Activated CD4-positive, alpha-beta T cell treated with anti-CD3 and anti-CD28 coated beads for 36 hours (primary cell): ENCODE data around the gene ADAM23. TPM values are rescaled to one million over a fixed set of nuclear protein-coding genes. Genes with fewer than 3 reads are reported as not detected.
"Not testable (repeated sequence)": the region's sequence is repeated elsewhere in the genome, so short reads cannot be mapped to it uniquely, and the experiment has no call there.

Experiments
- ATAC-seq: fragments of 200-7000 bp; cut with Tn5 transposase; one replicate; pipeline ENCODE4 v1.10.0; 2021; ENCODE audit warnings: mild to moderate bottlenecking, moderate library complexity
- CTCF ChIA-PET: fragments of 350-600 bp; sonication (Branson Sonifier 250); formaldehyde crosslinking; loops from one replicate; lab custom pipeline; 2021; ENCODE audit warnings: antibody characterized with exemption; lab: Charles Lee
- POLR2A ChIA-PET: fragments of 350-600 bp; sonication (Branson Sonifier 250); formaldehyde crosslinking; loops from one replicate; lab custom pipeline; 2021; ENCODE audit warnings: antibody characterized with exemption, inconsistent platforms; lab: Charles Lee
- DNase-seq: peaks from one replicate; pipeline ENCODE4 v3.0.0-alpha.2; 2020
- H3K27ac Mint-ChIP-seq: one replicate; pipeline ENCODE4 v1.8.0; 2021; ENCODE audit warnings: mixed read lengths
- H3K27me3 Mint-ChIP-seq: one replicate; pipeline ENCODE4 v1.8.0; 2021; ENCODE audit warnings: mixed read lengths
- H3K36me3 Mint-ChIP-seq: one replicate; pipeline ENCODE4 v1.8.0; 2021; ENCODE audit warnings: low read depth, mixed read lengths
- H3K4me1 Mint-ChIP-seq: one replicate; pipeline ENCODE4 v1.8.0; 2021; ENCODE audit warnings: mixed read lengths
- H3K4me3 Mint-ChIP-seq: one replicate; pipeline ENCODE4 v1.8.0; 2021; ENCODE audit warnings: mild to moderate bottlenecking, moderate library complexity, mixed read lengths
- H3K9me3 Mint-ChIP-seq: one replicate; pipeline ENCODE4 v1.8.0; 2021; ENCODE audit warnings: low read depth, mixed read lengths
- intact Hi-C, 2 experiments: fragments of 100-400 bp; cut with DNase I in 1 of 2; cut with micrococcal nuclease in 1 of 2; formaldehyde crosslinking; loops; one replicate each; pipeline versions ENCODE4 v1.14.2 to v1.15.1; 2022 to 2024; cut with DNase I, micrococcal nuclease
- total RNA-seq, 2 experiments: library from RNA; stranded (reverse); gene quantifications; one replicate each; pipeline ENCODE4 v1.2.3, GENCODE V29; 2021

The ADAM23 gene
- 1 to 10 TPM; 1.1 to 1.3 TPM for total RNA-seq

- Mint-ChIP-seq H3K27ac (no peak within 1 kb of the TSS), H3K9me3 (no peaks in the 10 kb centered on the region), H3K4me1 (peaks cover 13% of the 10 kb centered on the region), H3K27me3 (peaks cover 57% of the 10 kb centered on the region), H3K36me3 (no peaks in the 10 kb centered on the region), H3K4me3 (peak within 1 kb of the TSS; percentile 77)
- POLR2A ChIA-PET = no interaction called here
- peak; percentile 78 for DNase-seq
- ATAC-seq = peak; percentile 84
- CTCF ChIA-PET = no interaction called here
- intact Hi-C loops = loop anchor here (1.0 to 5.0 kb wide), 4 partner anchors 114 to 283 kb away; partner anchors contain the start of gene ZDBF2 (in 1 of the 2)
Measured at GRCh38 chr2:206442833-206443734, at the start of gene ADAM23. Gene ADAM23 (plus strand): TSS chr2:206443532. CDS start chr2:206443867, 335 bp downstream.

GRCh38 chr2:206396211-206396610 lies 47.1 kb upstream of the ADAM23 start:
- no peak overlapping the region for H3K4me3 Mint-ChIP-seq
- POLR2A ChIA-PET = no interaction called here
- DNase-seq = no peak
- H3K4me1 Mint-ChIP-seq = no peaks in the 10 kb centered on the region
- no peak for ATAC-seq
- intact Hi-C loops = no loop called here
- CTCF ChIA-PET = interaction anchor here (0.6 kb wide), 1 partner anchor 444 kb away, joined by 3 read pairs; no protein-coding TSS in a partner anchor
- H3K36me3 Mint-ChIP-seq = no peaks in the 10 kb centered on the region
- H3K27ac Mint-ChIP-seq = no peak overlapping the region
- peaks cover 5% of the 10 kb centered on the region for H3K9me3 Mint-ChIP-seq
- no peaks in the 10 kb centered on the region for H3K27me3 Mint-ChIP-seq

GRCh38 chr2:206402956-206403569 lies 40.3 kb upstream of the ADAM23 start:
- H3K9me3 Mint-ChIP-seq, intact Hi-C loops, H3K4me3 Mint-ChIP-seq, H3K27ac Mint-ChIP-seq, DNase-seq, H3K27me3 Mint-ChIP-seq, ATAC-seq, CTCF ChIA-PET, H3K4me1 Mint-ChIP-seq, POLR2A ChIA-PET, H3K36me3 Mint-ChIP-seq: not testable (repeated sequence)

- H3K4me1 Mint-ChIP-seq = no peaks in the 10 kb centered on the region
- ATAC-seq (no peak), DNase-seq (no peak)
- peaks cover 2% of the 10 kb centered on the region for H3K9me3 Mint-ChIP-seq
- peaks cover 4% of the 10 kb centered on the region for H3K27me3 Mint-ChIP-seq
- H3K36me3 Mint-ChIP-seq = no peaks in the 10 kb centered on the region
- ChIA-PET POLR2A (no interaction called here), CTCF (no interaction called here)
- no peak overlapping the region for H3K27ac Mint-ChIP-seq
- intact Hi-C loops = no loop called here
- H3K4me3 Mint-ChIP-seq = no peak overlapping the region
Measured at GRCh38 chr2:206408323-206409320, 34.7 kb upstream of the ADAM23 start.

- DNase-seq (no peak), ATAC-seq (no peak)
- no peaks in the 10 kb centered on the region for H3K36me3 Mint-ChIP-seq
- H3K27ac Mint-ChIP-seq = no peak overlapping the region
- peaks cover 6% of the 10 kb centered on the region for H3K27me3 Mint-ChIP-seq
- POLR2A ChIA-PET = no interaction called here
- no peaks in the 10 kb centered on the region for H3K4me1 Mint-ChIP-seq
- H3K9me3 Mint-ChIP-seq = peaks cover 2% of the 10 kb centered on the region
- CTCF ChIA-PET = no interaction called here
- no peak overlapping the region for H3K4me3 Mint-ChIP-seq
- intact Hi-C loops = no loop called here
Measured at GRCh38 chr2:206410714-206411113, 32.6 kb upstream of the ADAM23 start.

- no peaks in the 10 kb centered on the region for H3K9me3 Mint-ChIP-seq
- H3K27ac Mint-ChIP-seq = no peak overlapping the region
- ATAC-seq (no peak), DNase-seq (no peak)
- CTCF ChIA-PET = no interaction called here
- H3K4me1 Mint-ChIP-seq = no peaks in the 10 kb centered on the region
- intact Hi-C loops = no loop called here
- no peaks in the 10 kb centered on the region for H3K36me3 Mint-ChIP-seq
- H3K4me3 Mint-ChIP-seq = no peak overlapping the region
- H3K27me3 Mint-ChIP-seq = peaks cover 6% of the 10 kb centered on the region
- POLR2A ChIA-PET = no interaction called here
Measured at GRCh38 chr2:206415618-206416243, 27.6 kb upstream of the ADAM23 start.

- Mint-ChIP-seq H3K4me3 (no peak overlapping the region), H3K4me1 (no peaks in the 10 kb centered on the region), H3K36me3 (no peaks in the 10 kb centered on the region), H3K27ac (no peak overlapping the region), H3K27me3 (peaks cover 11% of the 10 kb centered on the region), H3K9me3 (no peaks in the 10 kb centered on the region)
- DNase-seq (no peak), ATAC-seq (no peak)
- CTCF ChIA-PET = no interaction called here
- intact Hi-C loops = no loop called here
- POLR2A ChIA-PET = no interaction called here
Measured at GRCh38 chr2:206418968-206419367, 24.4 kb upstream of the ADAM23 start.

GRCh38 chr2:206420721-206421120 lies 22.6 kb upstream of the ADAM23 start:
- Mint-ChIP-seq H3K27me3 (peaks cover 8% of the 10 kb centered on the region), H3K36me3 (no peaks in the 10 kb centered on the region), H3K4me3 (no peak overlapping the region), H3K4me1 (no peaks in the 10 kb centered on the region), H3K9me3 (no peaks in the 10 kb centered on the region), H3K27ac (no peak overlapping the region)
- CTCF ChIA-PET = no interaction called here
- POLR2A ChIA-PET = no interaction called here
- DNase-seq (no peak), ATAC-seq (no peak)
- intact Hi-C loops = no loop called here

- no peaks in the 10 kb centered on the region for H3K36me3 Mint-ChIP-seq
- peaks cover 13% of the 10 kb centered on the region for H3K27me3 Mint-ChIP-seq
- H3K4me1 Mint-ChIP-seq = no peaks in the 10 kb centered on the region
- ChIA-PET CTCF (no interaction called here), POLR2A (no interaction called here)
- no peaks in the 10 kb centered on the region for H3K9me3 Mint-ChIP-seq
- no peak for ATAC-seq
- intact Hi-C loops = no loop called here
- H3K4me3 Mint-ChIP-seq = no peak overlapping the region
- no peak overlapping the region for H3K27ac Mint-ChIP-seq
- DNase-seq = no peak
Measured at GRCh38 chr2:206422493-206422892, 20.8 kb upstream of the ADAM23 start.

GRCh38 chr2:206423147-206423546 lies 20.2 kb upstream of the ADAM23 start:
- CTCF ChIA-PET = no interaction called here

GRCh38 chr2:206424134-206424533 lies 19.2 kb upstream of the ADAM23 start:
- DNase-seq (no peak), ATAC-seq (no peak)
- intact Hi-C loops = no loop called here
- Mint-ChIP-seq H3K9me3 (no peaks in the 10 kb centered on the region), H3K27ac (no peak overlapping the region), H3K27me3 (peaks cover 13% of the 10 kb centered on the region), H3K4me1 (no peaks in the 10 kb centered on the region), H3K36me3 (no peaks in the 10 kb centered on the region), H3K4me3 (no peak overlapping the region)
- ChIA-PET POLR2A (no interaction called here), CTCF (interaction anchor here (0.7 kb wide), 1 partner anchor 92 kb away, joined by 3 read pairs; no protein-coding TSS in a partner anchor)

More at GRCh38 chr2:206423147-206423546, 20.2 kb upstream of the ADAM23 start:
- ATAC-seq = no peak
- intact Hi-C loops = no loop called here
- POLR2A ChIA-PET = no interaction called here
- Mint-ChIP-seq H3K4me3 (no peak overlapping the region), H3K36me3 (no peaks in the 10 kb centered on the region), H3K4me1 (no peaks in the 10 kb centered on the region), H3K27me3 (peaks cover 13% of the 10 kb centered on the region), H3K9me3 (no peaks in the 10 kb centered on the region), H3K27ac (no peak overlapping the region)
- DNase-seq = no peak
